H1 (cell line): ENCODE results near the gene FOXL2. TPM values are rescaled to one million over a fixed set of nuclear protein-coding genes. Genes with fewer than 3 reads are reported as not detected.
A peak's percentile ranks its signal among the peaks of the same experiment; 100 is the strongest.

Source experiments
- CTCF ChIA-PET: fragments of 300-600 bp; sonication (Branson Sonifier 250); formaldehyde crosslinking; loops from one replicate; lab custom pipeline; 2021; ENCODE audit not compliant: partially characterized antibody; lab: Charles Lee
- POLR2A ChIA-PET: fragments of 300-600 bp; sonication (Branson Sonifier 250); formaldehyde crosslinking; loops from one replicate; lab custom pipeline; 2021; ENCODE audit warnings: inconsistent platforms; ENCODE audit not compliant: partially characterized antibody; lab: Charles Lee
- DNase-seq, 2 experiments: peaks; one replicate each; pipeline versions ENCODE4 v3.0.0 to v3.0.0-alpha.2; 2010 to 2022; ENCODE audit warnings: low spot score in 2 of 2, low read depth in 1 of 2, mixed read lengths in 1 of 2
- FAIRE-seq: peaks from 2 replicates; lab custom pipeline; 2011; peaks lifted over from hg19 to GRCh38; lab: Jason Lieb, UNC
- H2AFZ ChIP-seq: 2 replicates; pipeline ENCODE4 v1.8.1; 2012; ENCODE audit warnings: low read length, inconsistent platforms
- H2AK5ac ChIP-seq: 2 replicates; pipeline ENCODE4 v1.6.1; 2013; ENCODE audit warnings: low read depth, low read length
- H2BK120ac ChIP-seq: replicated peaks from 2 replicates; pipeline ENCODE3; 2013; ENCODE audit warnings: low read depth, low read length, inconsistent platforms
- H2BK12ac ChIP-seq: 2 replicates; pipeline ENCODE4 v1.6.1; 2013; ENCODE audit warnings: low read depth, low read length
- H2BK15ac ChIP-seq: 2 replicates; pipeline ENCODE4 v1.6.1; 2013; ENCODE audit warnings: low read length
- H2BK20ac ChIP-seq: 2 replicates; pipeline ENCODE4 v1.6.1; 2013; ENCODE audit warnings: low read length
- H2BK5ac ChIP-seq: 2 replicates; pipeline ENCODE4 v1.6.1; 2013; ENCODE audit warnings: low read depth, low read length
- H3K14ac ChIP-seq: 2 replicates; pipeline ENCODE4 v1.6.1; 2013; ENCODE audit warnings: inconsistent platforms; ENCODE audit not compliant: insufficient read length
- H3K18ac ChIP-seq: 2 replicates; pipeline ENCODE4 v1.6.1; 2013; ENCODE audit warnings: low read length; ENCODE audit errors: extremely low read depth
- H3K23ac ChIP-seq: 2 replicates; pipeline ENCODE4 v1.6.1; 2013; ENCODE audit warnings: inconsistent platforms; ENCODE audit not compliant: insufficient read length
- H3K23me2 ChIP-seq: 2 replicates; pipeline ENCODE4 v1.6.1; 2013; ENCODE audit warnings: low read depth, low read length
- H3K27ac ChIP-seq: 2 replicates; pipeline ENCODE4 v1.6.1; 2011; ENCODE audit warnings: low read depth, low read length, inconsistent platforms
- H3K27me3 ChIP-seq, 4 experiments: replicated peaks in 1 of 4; 1 replicate in 1 of 4; 2 replicates in 3 of 4; pipeline versions ENCODE4 v1.6.1 to v1.8.1; 2011 to 2013; ENCODE audit warnings: low read length in 3 of 4, mild to moderate bottlenecking in 3 of 4, inconsistent platforms in 2 of 4, mixed read lengths in 2 of 4, moderate library complexity in 1 of 4; ENCODE audit not compliant: control insufficient read depth in 3 of 4, insufficient read depth in 3 of 4; ENCODE audit errors: extremely low read depth in 1 of 4
- H3K36me3 ChIP-seq, 4 experiments: 2 replicates each; pipeline versions ENCODE4 v1.6.1 to v1.8.1; 2011 to 2013; ENCODE audit warnings: mild to moderate bottlenecking in 4 of 4, low read length in 3 of 4, moderate library complexity in 2 of 4, control low read depth in 1 of 4, inconsistent platforms in 1 of 4; ENCODE audit not compliant: insufficient read depth in 4 of 4, control insufficient read depth in 2 of 4
- H3K4ac ChIP-seq: replicated peaks from 2 replicates; pipeline ENCODE3; 2013; ENCODE audit warnings: low read length, low read depth, mixed read lengths, inconsistent platforms; ENCODE audit not compliant: insufficient read length
- H3K4me1 ChIP-seq, 4 experiments: replicated peaks in 1 of 4; 1 replicate in 1 of 4; 2 replicates in 3 of 4; pipeline versions ENCODE4 v1.6.1 to v1.8.1; 2011 to 2013; ENCODE audit warnings: low read length in 3 of 4, inconsistent platforms in 2 of 4, mixed read lengths in 1 of 4; ENCODE audit not compliant: insufficient read depth in 4 of 4, control insufficient read depth in 3 of 4
- H3K4me2 ChIP-seq, 2 experiments: 2 replicates each; pipeline versions ENCODE4 v1.6.1 to v1.8.1; 2011 to 2013; ENCODE audit warnings: low read depth in 2 of 2, low read length in 2 of 2, control low read depth in 1 of 2, inconsistent platforms in 1 of 2, mild to moderate bottlenecking in 1 of 2; ENCODE audit not compliant: insufficient read depth in 1 of 2
- H3K4me3 ChIP-seq, 4 experiments: fragments of 200-600, 300-600 bp in 1 of 4; sonication (generic), shearing (Covaris generic), sonication (Bioruptor Twin) in 1 of 4; 2 replicates each; pipeline versions ENCODE4 v1.5.1 to v1.8.1; 2011 to 2016; ENCODE audit warnings: low read length in 4 of 4, low read depth in 3 of 4, control low read depth in 2 of 4, inconsistent platforms in 2 of 4, mild to moderate bottlenecking in 2 of 4, mixed read lengths in 1 of 4, moderate library complexity in 1 of 4; ENCODE audit not compliant: insufficient read depth in 2 of 4; ENCODE audit errors: extremely low read depth in 1 of 4
- H3K56ac ChIP-seq: replicated peaks from 2 replicates; pipeline ENCODE3; 2013; ENCODE audit warnings: low read depth, mild to moderate bottlenecking, mixed read lengths, low read length, inconsistent platforms; ENCODE audit not compliant: insufficient read length
- H3K79me1 ChIP-seq: 2 replicates; pipeline ENCODE4 v1.6.1; 2013; ENCODE audit warnings: low read depth, low read length, control low read depth
- H3K79me2 ChIP-seq, 2 experiments: 2 replicates each; pipeline versions ENCODE4 v1.6.1 to v1.8.1; 2012 to 2013; ENCODE audit warnings: low read length in 2 of 2, mild to moderate bottlenecking in 2 of 2, inconsistent platforms in 1 of 2; ENCODE audit not compliant: insufficient read depth in 2 of 2, control insufficient read depth in 1 of 2
- H3K9ac ChIP-seq, 4 experiments: replicated peaks in 1 of 4; 1 replicate in 1 of 4; 2 replicates in 3 of 4; pipeline versions ENCODE4 v1.6.1 to v1.8.1; 2011 to 2013; ENCODE audit warnings: low read depth in 3 of 4, low read length in 3 of 4, control low read depth in 2 of 4, mild to moderate bottlenecking in 2 of 4, moderate library complexity in 2 of 4, inconsistent platforms in 1 of 4; ENCODE audit errors: extremely low read depth in 1 of 4
- H3K9me3 ChIP-seq, 2 experiments: 2 replicates each; pipeline versions ENCODE4 v1.6.1 to v1.8.1; 2012 to 2013; ENCODE audit warnings: mild to moderate bottlenecking in 2 of 2, moderate library complexity in 2 of 2, control low read depth in 1 of 2, inconsistent platforms in 1 of 2, low read depth in 1 of 2, low read length in 1 of 2, mixed read lengths in 1 of 2; ENCODE audit not compliant: insufficient read depth in 2 of 2
- H4K20me1 ChIP-seq, 2 experiments: replicated peaks in 1 of 2; 2 replicates each; pipeline versions ENCODE3 to v1.8.1; 2011 to 2013; ENCODE audit warnings: inconsistent platforms in 2 of 2, low read length in 2 of 2, mild to moderate bottlenecking in 1 of 2; ENCODE audit not compliant: insufficient read depth in 2 of 2, control insufficient read depth in 1 of 2
- H4K5ac ChIP-seq: 2 replicates; pipeline ENCODE4 v1.6.1; 2013; ENCODE audit warnings: low read length, low read depth, mixed read lengths, inconsistent platforms; ENCODE audit not compliant: insufficient read length
- H4K8ac ChIP-seq: 2 replicates; pipeline ENCODE4 v1.8.0; 2013; ENCODE audit warnings: mild to moderate bottlenecking, moderate library complexity, low read length, inconsistent platforms; ENCODE audit not compliant: insufficient read depth; ENCODE audit errors: extremely low read depth
- H4K91ac ChIP-seq: replicated peaks from 2 replicates; pipeline ENCODE3; 2013; ENCODE audit warnings: low read length, mixed read lengths, inconsistent platforms; ENCODE audit not compliant: insufficient read length
- CBX8 ChIP-seq: fragments of 300-800, 300-1000 bp; sonication (generic); IDR thresholded peaks from 2 replicates; pipeline ENCODE4 v1.7.1; 2016; ENCODE audit warnings: low read depth, low read length, borderline replicate concordance
- CTBP2 ChIP-seq: IDR thresholded peaks from 2 replicates; pipeline ENCODE4 v1.7.0; 2011; ENCODE audit warnings: borderline replicate concordance, mild to moderate bottlenecking, moderate library complexity, mixed read lengths, low read length; ENCODE audit not compliant: insufficient read depth, insufficient read length
- KDM1A ChIP-seq: fragments of 200-600, 300-600 bp; sonication (generic); IDR thresholded peaks from 2 replicates; pipeline ENCODE4 v1.7.1; 2016; ENCODE audit warnings: mild to moderate bottlenecking, low read length, borderline replicate concordance
- MAFK ChIP-seq: IDR thresholded peaks from 2 replicates; pipeline ENCODE4 v1.6.1; 2012; ENCODE audit warnings: low read depth, mild to moderate bottlenecking, improper control_type of control experiment, low read length
- NANOG ChIP-seq: IDR thresholded peaks from 2 replicates; pipeline ENCODE4 v1.6.1; 2011; ENCODE audit warnings: low read length, low read depth, mild to moderate bottlenecking, inconsistent platforms; ENCODE audit not compliant: insufficient read depth, poor library complexity, severe bottlenecking
- RAD21 ChIP-seq, 2 experiments: IDR thresholded peaks in 1 of 2; conservative IDR thresholded peaks in 1 of 2; 2 replicates each; pipeline ENCODE4 v1.6.1; 2011; ENCODE audit warnings: low read depth in 2 of 2, low read length in 2 of 2, improper control_type of control experiment in 1 of 2, inconsistent platforms in 1 of 2, mild to moderate bottlenecking in 1 of 2, moderate library complexity in 1 of 2
- RFX5 ChIP-seq: IDR thresholded peaks from 2 replicates; pipeline ENCODE4 v1.6.1; 2011; ENCODE audit warnings: low read depth, low read length, improper control_type of control experiment, borderline replicate concordance
- SUZ12 ChIP-seq: fragments of 200-600 bp; sonication (generic); IDR thresholded peaks from 2 replicates; pipeline ENCODE4 v1.6.1; 2012; ENCODE audit warnings: mild to moderate bottlenecking, inconsistent platforms, low read length, moderate library complexity, mixed read lengths
- ZNF274 ChIP-seq: IDR thresholded peaks from 2 replicates; pipeline ENCODE4 v1.7.0; 2012; ENCODE audit warnings: low read length, borderline replicate concordance; ENCODE audit errors: extremely low read depth
- WGBS, 2 experiments: shearing (Covaris generic) in 1 of 2; methylation state at CpG; one replicate each; pipeline versions ENCODE4 v1.1.6 to v1.1.7; 2013 to 2015; ENCODE audit warnings: low lambda C conversion rate in 2 of 2, mixed read lengths in 2 of 2, inconsistent platforms in 1 of 2, low coverage in 1 of 2, missing lambda C conversion rate in 1 of 2; ENCODE audit not compliant: insufficient replicate concordance in 2 of 2, insufficient coverage in 1 of 2, insufficient read length in 1 of 2; ENCODE audit errors: extremely low coverage in 1 of 2, missing lambda C conversion rate in 1 of 2; 5-methylcytosine and 5-hydroxymethylcytosine counted together
- polyA plus RNA-seq, 7 experiments: library from polyadenylated mRNA; depleted of rRNA in 3 of 7; stranded (reverse) in 5 of 7; unstranded in 2 of 7; fragments of >200 nt in 5 of 7; fragments of 200-250 nt in 2 of 7; gene quantifications; 1 replicate in 5 of 7; 2 replicates in 1 of 7; 4 replicates in 1 of 7; pipeline versions ENCODE4 v1.2.1 to v1.2.3, GENCODE V29; 2011 to 2013; ENCODE audit warnings: missing spikeins in 2 of 7, mixed read lengths in 2 of 7
- total RNA-seq: library from RNA; stranded (reverse); fragmentation: NEBNext Ultra II Directional; extraction: Animal tissue kit (Norgen Biotek cat#: 25700); gene quantifications from 2 replicates; pipeline ENCODE4 v1.2.1, GENCODE V29; 2021

The FOXL2 gene
- total and polyA plus RNA-seq, 2 of the 8 experiments (the other 6 are each of a cell fraction or from before 2014, with no cell fraction given), result 0.59 to 2.4 TPM

DNA sequence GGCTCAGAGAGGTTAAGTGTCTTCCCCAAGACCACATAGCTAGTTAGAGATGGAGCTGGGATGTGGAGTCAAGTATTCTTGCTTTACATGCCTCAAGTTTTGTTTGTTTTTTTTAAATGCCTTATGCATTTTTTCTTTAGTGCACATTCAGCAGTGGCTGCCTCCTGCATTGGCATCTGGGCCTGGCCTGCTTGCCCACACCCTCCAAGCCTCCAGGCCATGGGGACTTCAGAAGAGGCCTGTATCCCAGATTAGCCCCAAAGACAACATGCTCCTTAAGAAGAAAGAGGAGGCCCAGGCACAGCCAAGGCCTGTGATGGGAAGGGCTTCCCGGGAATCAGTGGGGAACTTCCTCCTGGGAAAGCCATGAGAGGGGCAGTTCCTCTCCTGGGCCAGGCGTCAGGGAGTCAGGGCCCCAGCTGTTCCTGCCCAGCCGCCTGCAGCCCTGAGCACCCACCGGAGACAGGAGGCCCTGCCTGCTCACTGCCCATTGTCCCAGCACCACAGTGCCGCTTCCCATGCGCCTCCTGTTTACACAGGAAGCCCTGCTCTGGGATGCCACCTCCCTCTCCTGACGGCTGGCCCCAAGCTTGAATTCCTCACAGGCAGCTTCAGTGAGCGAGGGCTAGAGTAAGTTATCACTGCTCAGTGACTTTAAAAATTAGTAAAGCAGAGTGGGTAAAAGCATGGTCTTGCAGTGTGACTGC is 16.1 kb upstream of the FOXL2 start:
- peaks cover 0 to 7% of the 10 kb centered on the region in 2 experiments; a peak in 2 of 4 replicates for H3K9me3 ChIP-seq
- no peak overlapping the region for H2BK20ac ChIP-seq
- H3K4me1 ChIP-seq, result no peaks in the 10 kb centered on the region; a peak in 1 of 7 replicates
- no peak overlapping the region for H3K18ac ChIP-seq
- H2BK120ac ChIP-seq, result no peak overlapping the region
- H2BK12ac ChIP-seq, result no peak overlapping the region
- no peak overlapping the region for H4K91ac ChIP-seq
- H4K20me1 ChIP-seq, result no peaks in the 10 kb centered on the region
- 81% methylated on average over 8 of the region's 8 CpGs; no CpG with 5 or more reads in 1 of the 2 experiments for WGBS, 2 experiments
- no peak overlapping the region for H3K4ac ChIP-seq
- H2AK5ac ChIP-seq, result no peak overlapping the region
- H3K79me2 ChIP-seq, result no peaks in the 10 kb centered on the region
- no peak overlapping the region for H4K5ac ChIP-seq
- H3K56ac ChIP-seq, result no peak overlapping the region
- no peak overlapping the region for H4K8ac ChIP-seq
- H3K23me2 ChIP-seq, result no peaks in the 10 kb centered on the region
- no peak overlapping the region for H3K9ac ChIP-seq
- H3K23ac ChIP-seq, result no peak overlapping the region
- H2BK5ac ChIP-seq, result no peak overlapping the region
- peaks cover 5 to 15% (median 10%) of the 10 kb centered on the region in 4 experiments for H3K27me3 ChIP-seq
- POLR2A ChIA-PET, result interaction anchor here (8.0 kb wide), 1 partner anchor 14 kb away, joined by 84 read pairs; the partner anchor contains the start of genes FOXL2 and FOXL2NB
- H3K4me2 ChIP-seq, result no peak overlapping the region
- H3K4me3 ChIP-seq, result no peak overlapping the region
- H3K79me1 ChIP-seq, result no peaks in the 10 kb centered on the region
- DNase-seq (no peak), FAIRE-seq (no peak)
- no peaks in the 10 kb centered on the region for H3K36me3 ChIP-seq
- no peak overlapping the region; the same call in 1 of the 2 replicates for H3K27ac ChIP-seq
- 0 out of 2 replicates have a peak overlapping the region, but pooled peaks have one; percentile 20 for H2AFZ ChIP-seq
- TF ChIP-seq KDM1A (no peak), RFX5 (no peak), RAD21 (IDR thresholded peaks at IDR 0.05 in 1 of 2, conservative IDR thresholded peaks at IDR 0.05 in 1 of 2; ENCODE audit: low read depth in 2 of 2, low read length in 2 of 2) (no peak), ZNF274 (no peak), NANOG (no peak), MAFK (no peak), CTBP2 (no peak), CBX8 (no peak), SUZ12 (no peak)
- no peak overlapping the region for H2BK15ac ChIP-seq
- CTCF ChIA-PET, result interaction anchor here (0.6 to 4.9 kb wide), 6 partner anchors 9 to 465 kb away, joined by 5 to 35 read pairs (median 18); partner anchors contain the start of genes FOXL2 and FOXL2NB
- H3K14ac ChIP-seq, result no peak overlapping the region
